ENCODE results near the gene GRIN2C. TPM values are rescaled to one million over a fixed set of nuclear protein-coding genes. Genes with fewer than 3 reads are reported as not detected.
"Not testable (repeated sequence)": the region's sequence is repeated elsewhere in the genome, so short reads cannot be mapped to it uniquely, and the experiment has no call there.

Gene GRIN2C
- total RNA-seq (0.26 and 0.50 TPM in 2 replicates), polyA plus RNA-seq (0.01 TPM in 2 replicates), polyA minus RNA-seq (ENCODE audit: low replicate concordance) (not detected in 2 replicates)
- 0.02 and 0.03 TPM in 2 replicates for polyA plus RNA-seq (2012)

DNA sequence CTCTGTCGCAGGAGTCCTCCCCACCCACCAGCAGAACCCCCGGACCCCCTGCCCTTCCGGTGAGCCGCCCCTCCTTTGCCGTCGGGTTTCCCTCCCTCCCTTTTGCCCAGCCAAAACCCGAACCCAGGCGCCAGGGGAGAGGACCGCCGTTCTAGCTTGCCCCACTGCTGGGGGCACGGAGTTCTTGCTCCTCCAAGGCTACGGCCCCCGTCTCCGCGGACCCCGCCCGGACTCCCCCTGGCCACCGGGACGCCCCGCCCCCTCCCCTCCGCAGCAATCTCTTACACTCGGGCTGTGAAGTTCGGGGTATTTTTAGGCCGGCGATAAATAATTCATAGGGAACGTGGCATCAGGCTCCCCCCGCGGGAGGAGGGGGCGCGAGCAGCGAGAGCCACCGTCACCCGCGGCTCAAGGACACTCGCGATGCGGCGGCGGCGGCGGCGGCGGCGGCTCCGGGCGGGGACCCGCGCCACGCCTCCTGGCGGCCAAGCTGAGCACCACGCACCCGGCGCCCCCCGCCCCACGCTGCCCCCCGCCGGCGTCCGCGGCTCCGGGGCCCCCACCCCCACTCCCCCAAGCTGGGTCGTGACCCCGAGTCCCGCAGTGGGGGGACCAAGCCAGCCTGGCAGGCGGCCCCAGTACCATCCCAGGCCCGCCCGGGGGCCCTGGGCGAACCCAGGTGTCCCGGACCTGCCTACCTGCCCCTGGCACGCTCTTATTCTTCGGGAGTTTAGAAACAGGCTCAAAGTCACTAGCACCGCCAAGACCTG lies at the start of gene GRIN2C:
TSS of gene GRIN2C (minus strand) at position 427 of the 770 bp plus-strand sequence. CDS start 4,793 bp downstream, outside the sequence.
- no peaks in the 10 kb centered on the region for H4K20me1 ChIP-seq (ENCODE audit: control insufficient read depth, extremely low read depth, insufficient read depth, low read length)
- H3K9me3 ChIP-seq (ENCODE audit: control insufficient read depth, insufficient read depth, low read depth, low read length), result no peaks in the 10 kb centered on the region
- no peak within 1 kb of the TSS for H3K4me3 ChIP-seq (replicated peaks in 1 of 4; ENCODE audit: control extremely low read depth in 1 of 4, insufficient read depth in 1 of 4, low read depth in 3 of 4, low read length in 4 of 4)
- peaks cover 58% of the 10 kb centered on the region for H3K27me3 ChIP-seq (ENCODE audit: control insufficient read depth, insufficient read depth, low read length)
- H3K9ac ChIP-seq (ENCODE audit: insufficient read depth, low read length), result no peak within 1 kb of the TSS
- H3K36me3 ChIP-seq (ENCODE audit: control insufficient read depth, insufficient read depth, low read length), result peaks cover 2% of the 10 kb centered on the region
- TF ChIP-seq, protein P1, sequence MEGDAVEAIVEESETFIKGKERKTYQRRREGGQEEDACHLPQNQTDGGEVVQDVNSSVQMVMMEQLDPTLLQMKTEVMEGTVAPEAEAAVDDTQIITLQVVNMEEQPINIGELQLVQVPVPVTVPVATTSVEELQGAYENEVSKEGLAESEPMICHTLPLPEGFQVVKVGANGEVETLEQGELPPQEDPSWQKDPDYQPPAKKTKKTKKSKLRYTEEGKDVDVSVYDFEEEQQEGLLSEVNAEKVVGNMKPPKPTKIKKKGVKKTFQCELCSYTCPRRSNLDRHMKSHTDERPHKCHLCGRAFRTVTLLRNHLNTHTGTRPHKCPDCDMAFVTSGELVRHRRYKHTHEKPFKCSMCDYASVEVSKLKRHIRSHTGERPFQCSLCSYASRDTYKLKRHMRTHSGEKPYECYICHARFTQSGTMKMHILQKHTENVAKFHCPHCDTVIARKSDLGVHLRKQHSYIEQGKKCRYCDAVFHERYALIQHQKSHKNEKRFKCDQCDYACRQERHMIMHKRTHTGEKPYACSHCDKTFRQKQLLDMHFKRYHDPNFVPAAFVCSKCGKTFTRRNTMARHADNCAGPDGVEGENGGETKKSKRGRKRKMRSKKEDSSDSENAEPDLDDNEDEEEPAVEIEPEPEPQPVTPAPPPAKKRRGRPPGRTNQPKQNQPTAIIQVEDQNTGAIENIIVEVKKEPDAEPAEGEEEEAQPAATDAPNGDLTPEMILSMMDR (conservative IDR thresholded peaks at IDR 0.05 in 1 of 2, IDR thresholded peaks at IDR 0.05 in 1 of 2; ENCODE audit: low read depth in 1 of 2, low read length in 2 of 2), result no peak
- TF ChIP-seq EZH2 (IDR thresholded peaks at IDR 0.05; ENCODE audit: low read length, missing control alignments), result no peak
- H3K4me1 ChIP-seq (ENCODE audit: control insufficient read depth, extremely low read depth, insufficient read depth, low read length), result no peaks in the 10 kb centered on the region
- DNase-seq (ENCODE audit: low read depth in 2 of 2), result no peak
- no peak within 1 kb of the TSS for H2AFZ ChIP-seq (ENCODE audit: low read length)
- no peaks in the 10 kb centered on the region for H3K79me2 ChIP-seq (ENCODE audit: control insufficient read depth, insufficient read depth, low read length)
- no peak within 1 kb of the TSS for H3K27ac ChIP-seq (ENCODE audit: insufficient read depth, low read length)
- H3K4me2 ChIP-seq (ENCODE audit: extremely low read depth, insufficient read depth, low read length), result no peak within 1 kb of the TSS

DNA sequence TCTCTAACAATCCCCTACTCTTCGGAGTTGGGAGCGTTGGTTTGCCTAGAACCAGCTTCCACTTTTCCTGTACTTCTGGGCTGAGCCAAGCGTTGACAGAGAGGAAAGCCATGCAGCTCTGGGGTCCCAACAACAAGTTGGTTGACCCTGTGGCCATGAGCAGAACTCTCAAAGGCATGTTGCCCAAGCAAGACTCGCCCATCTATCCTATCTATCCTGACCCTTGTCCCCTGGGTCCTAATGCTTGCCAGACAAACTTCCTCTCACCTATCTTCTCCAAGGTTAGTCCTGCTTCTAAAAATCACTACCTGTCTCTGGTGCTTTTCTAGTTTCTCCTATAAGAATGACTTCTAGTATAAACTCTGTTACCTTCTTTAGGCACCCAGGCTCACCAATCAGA lies 49.4 kb upstream of the GRIN2C start:
- H4K20me1 ChIP-seq (ENCODE audit: control insufficient read depth, extremely low read depth, insufficient read depth, low read length); DNase-seq (ENCODE audit: low read depth in 2 of 2); H2AFZ ChIP-seq (ENCODE audit: low read length); H3K27me3 ChIP-seq (ENCODE audit: control insufficient read depth, insufficient read depth, low read length); H3K4me3 ChIP-seq (replicated peaks in 1 of 4; ENCODE audit: control extremely low read depth in 1 of 4, insufficient read depth in 1 of 4, low read depth in 3 of 4, low read length in 4 of 4); H3K4me1 ChIP-seq (ENCODE audit: control insufficient read depth, extremely low read depth, insufficient read depth, low read length); H3K4me2 ChIP-seq (ENCODE audit: extremely low read depth, insufficient read depth, low read length); H3K9me3 ChIP-seq (ENCODE audit: control insufficient read depth, insufficient read depth, low read depth, low read length); H3K79me2 ChIP-seq (ENCODE audit: control insufficient read depth, insufficient read depth, low read length); H3K36me3 ChIP-seq (ENCODE audit: control insufficient read depth, insufficient read depth, low read length); H3K27ac ChIP-seq (ENCODE audit: insufficient read depth, low read length); H3K9ac ChIP-seq (ENCODE audit: insufficient read depth, low read length): not testable (repeated sequence)

DNA sequence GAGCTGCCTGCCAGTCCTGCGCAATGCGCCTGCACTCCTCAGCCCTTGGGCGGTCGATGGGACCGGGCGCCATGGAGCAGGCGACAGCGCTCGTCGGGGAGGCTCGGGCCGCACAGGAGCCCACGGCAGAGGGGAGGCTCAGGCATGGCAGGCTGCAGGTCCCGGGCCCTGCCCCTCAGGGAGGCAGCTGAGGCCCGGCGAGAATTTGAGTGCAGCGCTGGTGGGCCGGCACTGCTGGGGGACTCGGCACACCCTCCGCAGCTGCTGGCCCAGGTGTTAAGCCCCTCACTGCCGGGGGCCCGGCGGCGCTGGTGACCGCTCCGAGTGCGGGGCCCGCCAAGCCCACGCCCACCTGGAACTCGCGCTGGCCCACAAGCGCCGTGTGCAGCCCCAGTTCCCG lies 47.3 kb upstream of the GRIN2C start:
- no peaks in the 10 kb centered on the region for H3K4me1 ChIP-seq (ENCODE audit: control insufficient read depth, extremely low read depth, insufficient read depth, low read length)
- H3K4me3 ChIP-seq (replicated peaks in 1 of 4; ENCODE audit: control extremely low read depth in 1 of 4, insufficient read depth in 1 of 4, low read depth in 3 of 4, low read length in 4 of 4), result no peak overlapping the region
- no peaks in the 10 kb centered on the region for H3K9me3 ChIP-seq (ENCODE audit: control insufficient read depth, insufficient read depth, low read depth, low read length)
- TF ChIP-seq, protein P1 (conservative IDR thresholded peaks at IDR 0.05 in 1 of 2, IDR thresholded peaks at IDR 0.05 in 1 of 2; ENCODE audit: low read depth in 1 of 2, low read length in 2 of 2), result no peak
- no peak for TF ChIP-seq EZH2 (IDR thresholded peaks at IDR 0.05; ENCODE audit: low read length, missing control alignments)
- no peak overlapping the region for H3K4me2 ChIP-seq (ENCODE audit: extremely low read depth, insufficient read depth, low read length)
- H3K79me2 ChIP-seq (ENCODE audit: control insufficient read depth, insufficient read depth, low read length), result no peaks in the 10 kb centered on the region
- no peak overlapping the region for H3K9ac ChIP-seq (ENCODE audit: insufficient read depth, low read length)
- no peak overlapping the region for H2AFZ ChIP-seq (ENCODE audit: low read length)
- no peaks in the 10 kb centered on the region for H3K36me3 ChIP-seq (ENCODE audit: control insufficient read depth, insufficient read depth, low read length)
- H4K20me1 ChIP-seq (ENCODE audit: control insufficient read depth, extremely low read depth, insufficient read depth, low read length), result no peaks in the 10 kb centered on the region
- H3K27me3 ChIP-seq (ENCODE audit: control insufficient read depth, insufficient read depth, low read length), result peaks cover 4% of the 10 kb centered on the region
- no peak for DNase-seq (ENCODE audit: low read depth in 2 of 2)
- H3K27ac ChIP-seq (ENCODE audit: insufficient read depth, low read length), result no peak overlapping the region

DNA sequence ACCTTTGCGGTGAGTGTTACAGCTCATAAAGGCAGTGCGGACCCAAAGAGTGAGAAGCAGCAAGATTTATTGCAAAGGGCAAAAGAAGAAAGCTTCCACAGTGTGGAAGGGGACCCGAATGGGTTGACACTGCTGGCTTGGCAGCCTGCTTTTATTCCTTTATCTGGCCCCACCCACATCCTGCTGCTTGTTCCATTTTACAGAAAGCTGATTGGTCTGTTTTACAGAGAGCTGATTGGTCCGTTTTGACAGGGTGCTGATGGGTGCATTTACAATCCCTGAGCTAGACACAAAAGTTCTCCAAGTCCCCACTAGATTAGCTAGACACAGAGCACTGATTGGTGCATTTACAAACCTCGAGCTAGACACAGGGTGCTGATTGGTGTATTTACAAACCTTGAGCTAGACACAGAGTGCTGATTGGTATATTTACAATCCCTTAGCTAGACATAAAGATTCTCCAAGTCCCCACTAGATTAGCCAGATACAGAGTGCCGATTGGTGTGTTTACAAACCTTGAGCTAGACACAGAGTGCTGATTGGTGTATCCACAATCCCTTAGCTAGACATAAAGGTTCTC lies 46.6 kb upstream of the GRIN2C start:
- not testable (repeated sequence) for H4K20me1 ChIP-seq (ENCODE audit: control insufficient read depth, extremely low read depth, insufficient read depth, low read length); DNase-seq (ENCODE audit: low read depth in 2 of 2); H3K79me2 ChIP-seq (ENCODE audit: control insufficient read depth, insufficient read depth, low read length); H3K4me3 ChIP-seq (replicated peaks in 1 of 4; ENCODE audit: control extremely low read depth in 1 of 4, insufficient read depth in 1 of 4, low read depth in 3 of 4, low read length in 4 of 4); H2AFZ ChIP-seq (ENCODE audit: low read length); H3K27ac ChIP-seq (ENCODE audit: insufficient read depth, low read length); H3K36me3 ChIP-seq (ENCODE audit: control insufficient read depth, insufficient read depth, low read length); H3K9me3 ChIP-seq (ENCODE audit: control insufficient read depth, insufficient read depth, low read depth, low read length); H3K4me2 ChIP-seq (ENCODE audit: extremely low read depth, insufficient read depth, low read length); H3K27me3 ChIP-seq (ENCODE audit: control insufficient read depth, insufficient read depth, low read length); H3K9ac ChIP-seq (ENCODE audit: insufficient read depth, low read length); H3K4me1 ChIP-seq (ENCODE audit: control insufficient read depth, extremely low read depth, insufficient read depth, low read length)
